ENCODE results near the gene FBXO44. TPM values are rescaled to one million over a fixed set of nuclear protein-coding genes. Genes with fewer than 3 reads are reported as not detected.

The FBXO44 gene
- total and polyA plus RNA-seq, 10 of the 15 experiments (the other 5 are each of a cell fraction or from before 2014, with no cell fraction given) = 0.77 to 22.4 (median 8.2) TPM

DNA sequence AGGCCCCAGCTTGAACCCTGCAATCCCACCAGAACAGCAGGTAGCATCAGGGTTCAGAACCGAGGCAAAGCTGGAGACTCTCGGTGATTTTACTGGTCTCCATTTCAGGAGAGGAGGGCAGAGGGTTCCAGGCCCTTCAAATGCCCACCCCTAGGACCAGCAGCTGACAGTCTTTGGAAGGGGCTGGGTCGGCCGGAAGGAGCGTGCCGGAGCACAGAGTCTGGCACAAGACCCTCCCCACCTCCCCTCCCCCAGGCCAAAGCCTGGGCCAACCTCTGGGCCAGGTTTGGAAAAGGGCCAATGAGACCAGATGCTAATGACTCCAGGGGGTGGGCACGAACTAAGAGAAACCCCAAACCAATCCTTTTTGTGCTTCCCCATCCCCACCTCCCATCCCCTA lies 7.3 kb upstream of the FBXO44 start:
- Histone ChIP-seq H3K9me3 (replicated peaks; ENCODE audit: control insufficient read depth, insufficient read depth, low read length) (no peaks in the 10 kb centered on the region), H3K79me2 (ENCODE audit: control insufficient read depth, insufficient read depth, low read length) (no peaks in the 10 kb centered on the region), H3K4me3 (no peak overlapping the region), H4K20me1 (ENCODE audit: control insufficient read depth, insufficient read depth) (no peaks in the 10 kb centered on the region), H3K27me3 (replicated peaks in 1 of 2; ENCODE audit: control insufficient read depth in 2 of 2, insufficient read depth in 2 of 2, low read length in 1 of 2) (no peaks in the 10 kb centered on the region; a peak in 2 of 4 replicates), H2AFZ (ENCODE audit: control insufficient read depth, low read depth, low read length) (no peak overlapping the region), H3K4me1 (ENCODE audit: control insufficient read depth, insufficient read depth, low read length) (no peaks in the 10 kb centered on the region), H3K9ac (ENCODE audit: control insufficient read depth, insufficient read depth, low read length) (no peak overlapping the region), H3K36me3 (ENCODE audit: control insufficient read depth in 2 of 2, insufficient read depth in 2 of 2, low read length in 1 of 2) (no peaks in the 10 kb centered on the region), H3K27ac (ENCODE audit: control insufficient read depth, insufficient read depth) (no peak overlapping the region), H3K4me2 (ENCODE audit: control insufficient read depth, insufficient read depth) (no peak overlapping the region)
- CTCF ChIA-PET = interaction anchor here (0.7 to 1.9 kb wide), 3 partner anchors 60 to 609 kb away, joined by 3 to 14 read pairs (median 3); no protein-coding TSS in a partner anchor
- FAIRE-seq (no peak), DNase-seq (ENCODE audit: low read depth, low spot score) (no peak), ATAC-seq (no peak)
- in situ Hi-C loops (cut with MboI) = no loop called here
- POLR2A ChIA-PET = no interaction called here
- WGBS (ENCODE audit: insufficient coverage, insufficient replicate concordance, low lambda C conversion rate, missing lambda C conversion rate) = 24% methylated on average over 7 of the region's 7 CpGs
- SMC1A ChIA-PET (ENCODE audit: uncharacterized antibody, unreplicated experiment) = interaction anchor here (1.0 kb wide), 1 partner anchor 72 kb away, joined by 3 read pairs; no protein-coding TSS in a partner anchor
- intact Hi-C loops (cut with micrococcal nuclease; ENCODE audit: unreplicated experiment) = no loop called here
- RAD21 ChIA-PET (ENCODE audit: unreplicated experiment) = no interaction called here
- no TSS peak for BruUV-seq (replicated peaks)
- no peak for TF ChIP-seq CHD4 (IDR thresholded peaks at IDR 0.05)
- TF ChIP-seq BHLHE40 (IDR thresholded peaks at IDR 0.05; ENCODE audit: borderline replicate concordance in 1 of 2, low read depth in 2 of 2, low read length in 1 of 2) = no peak
- TF ChIP-seq, protein P1, sequence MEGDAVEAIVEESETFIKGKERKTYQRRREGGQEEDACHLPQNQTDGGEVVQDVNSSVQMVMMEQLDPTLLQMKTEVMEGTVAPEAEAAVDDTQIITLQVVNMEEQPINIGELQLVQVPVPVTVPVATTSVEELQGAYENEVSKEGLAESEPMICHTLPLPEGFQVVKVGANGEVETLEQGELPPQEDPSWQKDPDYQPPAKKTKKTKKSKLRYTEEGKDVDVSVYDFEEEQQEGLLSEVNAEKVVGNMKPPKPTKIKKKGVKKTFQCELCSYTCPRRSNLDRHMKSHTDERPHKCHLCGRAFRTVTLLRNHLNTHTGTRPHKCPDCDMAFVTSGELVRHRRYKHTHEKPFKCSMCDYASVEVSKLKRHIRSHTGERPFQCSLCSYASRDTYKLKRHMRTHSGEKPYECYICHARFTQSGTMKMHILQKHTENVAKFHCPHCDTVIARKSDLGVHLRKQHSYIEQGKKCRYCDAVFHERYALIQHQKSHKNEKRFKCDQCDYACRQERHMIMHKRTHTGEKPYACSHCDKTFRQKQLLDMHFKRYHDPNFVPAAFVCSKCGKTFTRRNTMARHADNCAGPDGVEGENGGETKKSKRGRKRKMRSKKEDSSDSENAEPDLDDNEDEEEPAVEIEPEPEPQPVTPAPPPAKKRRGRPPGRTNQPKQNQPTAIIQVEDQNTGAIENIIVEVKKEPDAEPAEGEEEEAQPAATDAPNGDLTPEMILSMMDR (IDR thresholded peaks at IDR 0.05 in 2 of 3, conservative IDR thresholded peaks at IDR 0.05 in 1 of 3; ENCODE audit: control insufficient read depth in 2 of 3, extremely low read depth in 1 of 3, insufficient read depth in 1 of 3, low read depth in 3 of 3, low read length in 3 of 3) = no peak
- no peak for TF ChIP-seq PAX8 (IDR thresholded peaks at IDR 0.05)
- no peak for TF ChIP-seq ATF7 (IDR thresholded peaks at IDR 0.05; ENCODE audit: low read depth)
- TF ChIP-seq YY1 (IDR thresholded peaks at IDR 0.05; ENCODE audit: low read depth, low read length) = no peak
- TF ChIP-seq CREM (IDR thresholded peaks at IDR 0.05; ENCODE audit: low read depth) = no peak
- TF ChIP-seq, protein P2, sequence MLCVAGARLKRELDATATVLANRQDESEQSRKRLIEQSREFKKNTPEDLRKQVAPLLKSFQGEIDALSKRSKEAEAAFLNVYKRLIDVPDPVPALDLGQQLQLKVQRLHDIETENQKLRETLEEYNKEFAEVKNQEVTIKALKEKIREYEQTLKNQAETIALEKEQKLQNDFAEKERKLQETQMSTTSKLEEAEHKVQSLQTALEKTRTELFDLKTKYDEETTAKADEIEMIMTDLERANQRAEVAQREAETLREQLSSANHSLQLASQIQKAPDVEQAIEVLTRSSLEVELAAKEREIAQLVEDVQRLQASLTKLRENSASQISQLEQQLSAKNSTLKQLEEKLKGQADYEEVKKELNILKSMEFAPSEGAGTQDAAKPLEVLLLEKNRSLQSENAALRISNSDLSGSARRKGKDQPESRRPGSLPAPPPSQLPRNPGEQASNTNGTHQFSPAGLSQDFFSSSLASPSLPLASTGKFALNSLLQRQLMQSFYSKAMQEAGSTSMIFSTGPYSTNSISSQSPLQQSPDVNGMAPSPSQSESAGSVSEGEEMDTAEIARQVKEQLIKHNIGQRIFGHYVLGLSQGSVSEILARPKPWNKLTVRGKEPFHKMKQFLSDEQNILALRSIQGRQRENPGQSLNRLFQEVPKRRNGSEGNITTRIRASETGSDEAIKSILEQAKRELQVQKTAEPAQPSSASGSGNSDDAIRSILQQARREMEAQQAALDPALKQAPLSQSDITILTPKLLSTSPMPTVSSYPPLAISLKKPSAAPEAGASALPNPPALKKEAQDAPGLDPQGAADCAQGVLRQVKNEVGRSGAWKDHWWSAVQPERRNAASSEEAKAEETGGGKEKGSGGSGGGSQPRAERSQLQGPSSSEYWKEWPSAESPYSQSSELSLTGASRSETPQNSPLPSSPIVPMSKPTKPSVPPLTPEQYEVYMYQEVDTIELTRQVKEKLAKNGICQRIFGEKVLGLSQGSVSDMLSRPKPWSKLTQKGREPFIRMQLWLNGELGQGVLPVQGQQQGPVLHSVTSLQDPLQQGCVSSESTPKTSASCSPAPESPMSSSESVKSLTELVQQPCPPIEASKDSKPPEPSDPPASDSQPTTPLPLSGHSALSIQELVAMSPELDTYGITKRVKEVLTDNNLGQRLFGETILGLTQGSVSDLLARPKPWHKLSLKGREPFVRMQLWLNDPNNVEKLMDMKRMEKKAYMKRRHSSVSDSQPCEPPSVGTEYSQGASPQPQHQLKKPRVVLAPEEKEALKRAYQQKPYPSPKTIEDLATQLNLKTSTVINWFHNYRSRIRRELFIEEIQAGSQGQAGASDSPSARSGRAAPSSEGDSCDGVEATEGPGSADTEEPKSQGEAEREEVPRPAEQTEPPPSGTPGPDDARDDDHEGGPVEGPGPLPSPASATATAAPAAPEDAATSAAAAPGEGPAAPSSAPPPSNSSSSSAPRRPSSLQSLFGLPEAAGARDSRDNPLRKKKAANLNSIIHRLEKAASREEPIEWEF (IDR thresholded peaks at IDR 0.05; ENCODE audit: insufficient replicate concordance, low read depth, low read length) = no peak
- TF ChIP-seq SMAD5 (IDR thresholded peaks at IDR 0.05; ENCODE audit: low read depth) = no peak
- TF ChIP-seq BRCA1 (IDR thresholded peaks at IDR 0.05; ENCODE audit: low read depth, low read length) = no peak
- TF ChIP-seq CEBPB (IDR thresholded peaks at IDR 0.05; ENCODE audit: borderline replicate concordance in 1 of 2, low read depth in 2 of 2, low read length in 2 of 2) = no peak
- TF ChIP-seq ZNF207 (IDR thresholded peaks at IDR 0.05; ENCODE audit: borderline replicate concordance) = no peak
- no peak for TF ChIP-seq SIX5 (IDR thresholded peaks at IDR 0.05; ENCODE audit: low read depth, low read length, severe bottlenecking)
- TF ChIP-seq NFXL1 (IDR thresholded peaks at IDR 0.05; ENCODE audit: borderline replicate concordance) = no peak
- TF ChIP-seq, protein P3, sequence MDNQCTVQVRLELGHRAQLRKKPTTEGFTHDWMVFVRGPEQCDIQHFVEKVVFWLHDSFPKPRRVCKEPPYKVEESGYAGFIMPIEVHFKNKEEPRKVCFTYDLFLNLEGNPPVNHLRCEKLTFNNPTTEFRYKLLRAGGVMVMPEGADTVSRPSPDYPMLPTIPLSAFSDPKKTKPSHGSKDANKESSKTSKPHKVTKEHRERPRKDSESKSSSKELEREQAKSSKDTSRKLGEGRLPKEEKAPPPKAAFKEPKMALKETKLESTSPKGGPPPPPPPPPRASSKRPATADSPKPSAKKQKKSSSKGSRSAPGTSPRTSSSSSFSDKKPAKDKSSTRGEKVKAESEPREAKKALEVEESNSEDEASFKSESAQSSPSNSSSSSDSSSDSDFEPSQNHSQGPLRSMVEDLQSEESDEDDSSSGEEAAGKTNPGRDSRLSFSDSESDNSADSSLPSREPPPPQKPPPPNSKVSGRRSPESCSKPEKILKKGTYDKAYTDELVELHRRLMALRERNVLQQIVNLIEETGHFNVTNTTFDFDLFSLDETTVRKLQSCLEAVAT (IDR thresholded peaks at IDR 0.05) = no peak
- no peak for TF ChIP-seq NRF1 (conservative IDR thresholded peaks at IDR 0.05; ENCODE audit: low read depth, low read length)

Data from GM12878 (cell line).